Activated naive CD4-positive, alpha-beta T cell treated with anti-CD3 and anti-CD28 coated beads, Interleukin-2, amount 10 ng/mL, durations not matched to agents 7 days and 5 days (primary cell): ENCODE data around the gene CNOT6L.

Experiments used
- CTCF ChIA-PET: fragments of 350-600 bp; sonication (Branson Sonifier 250); formaldehyde crosslinking; loops from one replicate; lab custom pipeline; 2021; ENCODE audit warnings: antibody characterized with exemption; lab: Charles Lee
- DNase-seq: peaks from one replicate; pipeline ENCODE4 v3.0.0-alpha.2; 2020
- H3K27ac Mint-ChIP-seq: one replicate; pipeline ENCODE4 v1.8.0; 2021; ENCODE audit warnings: mild to moderate bottlenecking, moderate library complexity, mixed read lengths
- H3K27me3 Mint-ChIP-seq: one replicate; pipeline ENCODE4 v1.8.0; 2021; ENCODE audit warnings: mild to moderate bottlenecking, mixed read lengths
- H3K36me3 Mint-ChIP-seq: one replicate; pipeline ENCODE4 v1.8.0; 2021; ENCODE audit warnings: mixed read lengths
- H3K4me1 Mint-ChIP-seq: one replicate; pipeline ENCODE4 v1.8.0; 2021; ENCODE audit warnings: mixed read lengths
- H3K4me3 Mint-ChIP-seq: one replicate; pipeline ENCODE4 v1.8.0; 2021; ENCODE audit warnings: mild to moderate bottlenecking, moderate library complexity, mixed read lengths
- H3K9me3 Mint-ChIP-seq: one replicate; pipeline ENCODE4 v1.8.0; 2021; ENCODE audit warnings: mixed read lengths

CNOT6L gene

GRCh38 chr4:77706717-77707116, 112.5 kb downstream of the CNOT6L start:
- Mint-ChIP-seq H3K4me3 (no peak overlapping the region), H3K27ac (no peak overlapping the region), H3K9me3 (no peaks in the 10 kb centered on the region), H3K27me3 (peaks cover 11% of the 10 kb centered on the region), H3K4me1 (no peaks in the 10 kb centered on the region), H3K36me3 (peaks cover 14% of the 10 kb centered on the region)
- CTCF ChIA-PET, result no interaction called here
- no peak for DNase-seq

- H3K4me1 Mint-ChIP-seq, result no peaks in the 10 kb centered on the region
- no peak overlapping the region for H3K27ac Mint-ChIP-seq
- no peak for DNase-seq
- H3K36me3 Mint-ChIP-seq, result no peaks in the 10 kb centered on the region
- H3K27me3 Mint-ChIP-seq, result peaks cover 23% of the 10 kb centered on the region
- H3K4me3 Mint-ChIP-seq, result no peak overlapping the region
- CTCF ChIA-PET, result interaction anchor here (0.8 kb wide), 1 partner anchor 104 kb away, joined by 3 read pairs; no protein-coding TSS in a partner anchor
- no peaks in the 10 kb centered on the region for H3K9me3 Mint-ChIP-seq
These were observed 115.5 kb downstream of the CNOT6L start for GRCh38 chr4:77703666-77704065.

GRCh38 chr4:77701121-77701520, 118.0 kb downstream of the CNOT6L start:
- H3K4me1 Mint-ChIP-seq, result no peaks in the 10 kb centered on the region
- no peak overlapping the region for H3K4me3 Mint-ChIP-seq
- CTCF ChIA-PET, result no interaction called here
- no peak for DNase-seq
- H3K27me3 Mint-ChIP-seq, result peaks cover 29% of the 10 kb centered on the region
- no peak overlapping the region for H3K27ac Mint-ChIP-seq
- no peaks in the 10 kb centered on the region for H3K9me3 Mint-ChIP-seq
- no peaks in the 10 kb centered on the region for H3K36me3 Mint-ChIP-seq

GRCh38 chr4:77699731-77700210, 119.4 kb downstream of the CNOT6L start:
- no peak overlapping the region for H3K4me3 Mint-ChIP-seq
- no peak for DNase-seq
- H3K36me3 Mint-ChIP-seq, result no peaks in the 10 kb centered on the region
- H3K9me3 Mint-ChIP-seq, result no peaks in the 10 kb centered on the region
- no peaks in the 10 kb centered on the region for H3K4me1 Mint-ChIP-seq
- H3K27me3 Mint-ChIP-seq, result peaks cover 30% of the 10 kb centered on the region
- CTCF ChIA-PET, result interaction anchor here (0.9 to 1.1 kb wide), 2 partner anchors 80 to 94 kb away, joined by 3 read pairs; partner anchors contain the start of gene CXCL13
- H3K27ac Mint-ChIP-seq, result no peak overlapping the region

GRCh38 chr4:77697860-77698590, 121.1 kb downstream of the CNOT6L start:
- Mint-ChIP-seq H3K36me3 (no peaks in the 10 kb centered on the region), H3K4me3 (no peak overlapping the region), H3K4me1 (no peaks in the 10 kb centered on the region), H3K27ac (no peak overlapping the region), H3K27me3 (peaks cover 28% of the 10 kb centered on the region), H3K9me3 (no peaks in the 10 kb centered on the region)
- CTCF ChIA-PET, result interaction anchor here (0.6 to 1.9 kb wide), 8 partner anchors 30 to 361 kb away, joined by 3 to 12 read pairs (median 4); no protein-coding TSS in a partner anchor
- DNase-seq, result no peak

- no peak overlapping the region for H3K4me3 Mint-ChIP-seq
- no peaks in the 10 kb centered on the region for H3K9me3 Mint-ChIP-seq
- no peaks in the 10 kb centered on the region for H3K4me1 Mint-ChIP-seq
These were observed 123.4 kb downstream of the CNOT6L start for GRCh38 chr4:77695774-77696173.

GRCh38 chr4:77692847-77693432, 126.2 kb downstream of the CNOT6L start:
- Mint-ChIP-seq H3K9me3 (no peaks in the 10 kb centered on the region), H3K27me3 (peaks cover 13% of the 10 kb centered on the region), H3K36me3 (no peaks in the 10 kb centered on the region), H3K4me3 (no peak overlapping the region), H3K4me1 (no peaks in the 10 kb centered on the region), H3K27ac (no peak overlapping the region)
- DNase-seq, result no peak
- CTCF ChIA-PET, result no interaction called here

More at GRCh38 chr4:77695774-77696173, 123.4 kb downstream of the CNOT6L start:
- peaks cover 21% of the 10 kb centered on the region for H3K27me3 Mint-ChIP-seq
- H3K36me3 Mint-ChIP-seq, result no peaks in the 10 kb centered on the region
- H3K27ac Mint-ChIP-seq, result no peak overlapping the region
- CTCF ChIA-PET, result interaction anchor here (1.1 kb wide), 1 partner anchor 9 kb away, joined by 3 read pairs; no protein-coding TSS in a partner anchor
- DNase-seq, result no peak

- DNase-seq, result no peak
- Mint-ChIP-seq H3K36me3 (no peaks in the 10 kb centered on the region), H3K4me3 (no peak overlapping the region), H3K9me3 (no peaks in the 10 kb centered on the region), H3K27ac (no peak overlapping the region), H3K4me1 (no peaks in the 10 kb centered on the region), H3K27me3 (peaks cover 6% of the 10 kb centered on the region)
- CTCF ChIA-PET, result no interaction called here
These were observed 137.4 kb downstream of the CNOT6L start for GRCh38 chr4:77681792-77682191.

- no peaks in the 10 kb centered on the region for H3K4me1 Mint-ChIP-seq
- peaks cover 7% of the 10 kb centered on the region for H3K27me3 Mint-ChIP-seq
- CTCF ChIA-PET, result interaction anchor here (0.7 kb wide), 1 partner anchor 83 kb away, joined by 3 read pairs; no protein-coding TSS in a partner anchor
- H3K4me3 Mint-ChIP-seq, result no peak overlapping the region
- no peak overlapping the region for H3K27ac Mint-ChIP-seq
- no peak for DNase-seq
- H3K9me3 Mint-ChIP-seq, result no peaks in the 10 kb centered on the region
- no peaks in the 10 kb centered on the region for H3K36me3 Mint-ChIP-seq
These were observed 142.3 kb downstream of the CNOT6L start for GRCh38 chr4:77676842-77677241.

GRCh38 chr4:77671051-77671450, 148.1 kb downstream of the CNOT6L start:
- Mint-ChIP-seq H3K36me3 (no peaks in the 10 kb centered on the region), H3K9me3 (peaks cover 2% of the 10 kb centered on the region), H3K27ac (no peak overlapping the region), H3K4me3 (no peak overlapping the region), H3K4me1 (no peaks in the 10 kb centered on the region), H3K27me3 (no peaks in the 10 kb centered on the region)
- CTCF ChIA-PET, result no interaction called here
- DNase-seq, result no peak

- no peak for DNase-seq
- Mint-ChIP-seq H3K4me1 (no peaks in the 10 kb centered on the region), H3K9me3 (peaks cover 2% of the 10 kb centered on the region), H3K27me3 (no peaks in the 10 kb centered on the region), H3K4me3 (no peak overlapping the region), H3K36me3 (no peaks in the 10 kb centered on the region), H3K27ac (no peak overlapping the region)
- CTCF ChIA-PET, result no interaction called here
These were observed 149.1 kb downstream of the CNOT6L start for GRCh38 chr4:77669946-77670590.

GRCh38 chr4:77665381-77666069, 153.6 kb downstream of the CNOT6L start:
- Mint-ChIP-seq H3K4me1 (no peaks in the 10 kb centered on the region), H3K27me3 (no peaks in the 10 kb centered on the region), H3K27ac (no peak overlapping the region), H3K9me3 (peaks cover 2% of the 10 kb centered on the region), H3K36me3 (no peaks in the 10 kb centered on the region), H3K4me3 (no peak overlapping the region)
- DNase-seq, result no peak
- CTCF ChIA-PET, result interaction anchor here (0.6 kb wide), 1 partner anchor 127 kb away, joined by 3 read pairs; no protein-coding TSS in a partner anchor
